Ecto neural progenitor cell (in vitro differentiated cells): ENCODE measurements around the gene STOML1.

Experiments
- DNase-seq: peaks from one replicate; pipeline ENCODE4 v3.0.0-alpha.2; 2018; ENCODE audit warnings: low spot score

STOML1 gene

GRCh38 chr15:73991726-73992593, at the start of gene STOML1:
STOML1 (minus strand) TSS chr15:73992295; CDS start chr15:73992223, 72 bp downstream.
- peak; percentile 98 for DNase-seq

GRCh38 chr15:74041311-74041756, 49.2 kb upstream of the STOML1 start:
- peak; percentile 32 for DNase-seq

- DNase-seq = peak; percentile 45
Observed at GRCh38 chr15:74040109-74040850, 48.2 kb upstream of the STOML1 start.

GRCh38 chr15:74039656-74040010, 47.5 kb upstream of the STOML1 start:
- DNase-seq = no peak

GRCh38 chr15:74038707-74039655, 46.9 kb upstream of the STOML1 start:
- no peak for DNase-seq

GRCh38 chr15:74037171-74038117, 45.3 kb upstream of the STOML1 start:
- no peak for DNase-seq

- DNase-seq = peak; percentile 78
Observed at GRCh38 chr15:74036271-74037170, 44.4 kb upstream of the STOML1 start.

- DNase-seq = no peak
Observed at GRCh38 chr15:74035121-74036017, 43.3 kb upstream of the STOML1 start.

- DNase-seq = no peak
Observed at GRCh38 chr15:74034206-74034755, 42.2 kb upstream of the STOML1 start.

GRCh38 chr15:74032606-74033561, 40.8 kb upstream of the STOML1 start:
- no peak for DNase-seq

GRCh38 chr15:74032046-74032445, 40.0 kb upstream of the STOML1 start:
- DNase-seq = no peak

- DNase-seq = no peak
Observed at GRCh38 chr15:74028646-74029045, 36.6 kb upstream of the STOML1 start.

GRCh38 chr15:74027688-74028087, 35.6 kb upstream of the STOML1 start:
- DNase-seq = no peak

- DNase-seq = no peak
Observed at GRCh38 chr15:74025436-74025835, 33.3 kb upstream of the STOML1 start.

GRCh38 chr15:74024687-74025086, 32.6 kb upstream of the STOML1 start:
- DNase-seq = no peak

GRCh38 chr15:74022706-74023470, 30.8 kb upstream of the STOML1 start:
- no peak for DNase-seq
